Measurements from ENCODE around the gene TOX2. TPM values are rescaled to one million over a fixed set of nuclear protein-coding genes. Genes with fewer than 3 reads are reported as not detected.

TOX2 gene
- total and polyA plus RNA-seq, 2 of the 8 experiments (the other 6 are each of a cell fraction or from before 2014, with no cell fraction given): 1.8 to 3.4 TPM

DNA sequence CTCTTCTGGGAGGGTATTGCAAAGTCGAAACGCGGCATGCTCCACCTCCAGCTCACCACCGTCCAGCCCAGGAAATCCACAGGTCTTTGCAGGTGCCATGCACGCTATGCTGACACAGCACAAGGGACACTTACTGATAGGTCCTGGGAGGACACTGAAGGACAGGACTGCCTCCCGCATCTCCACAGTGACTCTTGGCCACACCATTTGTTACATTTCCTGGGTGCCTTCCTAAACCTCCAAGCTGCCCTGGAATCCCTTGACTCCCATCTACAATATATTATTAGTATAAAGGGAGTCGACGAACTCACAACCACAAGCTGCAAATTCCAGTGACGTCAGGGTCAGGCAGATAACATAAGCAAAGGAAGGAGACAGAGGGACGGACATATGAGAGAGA lies 165.4 kb downstream of the TOX2 start (continued):
- TF ChIP-seq RXRA (IDR thresholded peaks at IDR 0.05; ENCODE audit: insufficient read depth, low read depth, low read length): no peak
- no peak for TF ChIP-seq CHD1 (IDR thresholded peaks at IDR 0.05; ENCODE audit: low read depth, low read length)
- TF ChIP-seq SP2 (IDR thresholded peaks at IDR 0.05; ENCODE audit: low read length): no peak
- no peak for TF ChIP-seq SUZ12 (IDR thresholded peaks at IDR 0.05; ENCODE audit: low read length)
- TF ChIP-seq CTBP2 (IDR thresholded peaks at IDR 0.05; ENCODE audit: borderline replicate concordance, insufficient read depth, insufficient read length, low read length): no peak
- no peak for TF ChIP-seq RFX5 (IDR thresholded peaks at IDR 0.05; ENCODE audit: borderline replicate concordance, low read depth, low read length)

All from H1 (cell line).